ENCODE data around the gene SERPINA6. TPM values are rescaled to one million over a fixed set of nuclear protein-coding genes. Genes with fewer than 3 reads are reported as not detected.
"Not testable (repeated sequence)": the region's sequence is repeated elsewhere in the genome, so short reads cannot be mapped to it uniquely, and the experiment has no call there.

SERPINA6 gene
- total and polyA plus RNA-seq, 2 donors (not counting 1 experiment from before 2014, with no cell fraction given): not detected

GRCh38 chr14:94349276-94349675, 26.1 kb upstream of the SERPINA6 start:
- H3K27me3 ChIP-seq (ENCODE audit: control insufficient read depth, insufficient read depth, low read length): no peaks in the 10 kb centered on the region
- H4K20me1 ChIP-seq (ENCODE audit: control insufficient read depth, extremely low read depth, insufficient read depth, low read length): no peaks in the 10 kb centered on the region
- H2AFZ ChIP-seq (ENCODE audit: low read length): no peak overlapping the region
- no peaks in the 10 kb centered on the region for H3K79me2 ChIP-seq (ENCODE audit: control insufficient read depth, insufficient read depth, low read length)
- H3K4me1 ChIP-seq (ENCODE audit: control insufficient read depth, extremely low read depth, insufficient read depth, low read length): peaks cover 4% of the 10 kb centered on the region
- no peak overlapping the region for H3K9ac ChIP-seq (ENCODE audit: insufficient read depth, low read length)
- H3K4me3 ChIP-seq (replicated peaks in 1 of 4; ENCODE audit: control extremely low read depth in 1 of 4, insufficient read depth in 1 of 4, low read depth in 3 of 4, low read length in 4 of 4): no peak overlapping the region
- H3K4me2 ChIP-seq (ENCODE audit: extremely low read depth, insufficient read depth, low read length): no peak overlapping the region
- no peak for DNase-seq (ENCODE audit: low read depth in 2 of 2)
- TF ChIP-seq EZH2 (IDR thresholded peaks at IDR 0.05; ENCODE audit: low read length, missing control alignments): no peak
- no peak for TF ChIP-seq CTCF (conservative IDR thresholded peaks at IDR 0.05 in 1 of 2, IDR thresholded peaks at IDR 0.05 in 1 of 2; ENCODE audit: low read depth in 1 of 2, low read length in 2 of 2)
- H3K27ac ChIP-seq (ENCODE audit: insufficient read depth, low read length): no peak overlapping the region
- no peaks in the 10 kb centered on the region for H3K36me3 ChIP-seq (ENCODE audit: control insufficient read depth, insufficient read depth, low read length)
- H3K9me3 ChIP-seq (ENCODE audit: control insufficient read depth, insufficient read depth, low read depth, low read length): no peaks in the 10 kb centered on the region

GRCh38 chr14:94348836-94349235, 25.7 kb upstream of the SERPINA6 start:
- no peaks in the 10 kb centered on the region for H3K36me3 ChIP-seq (ENCODE audit: control insufficient read depth, insufficient read depth, low read length)
- H3K27ac ChIP-seq (ENCODE audit: insufficient read depth, low read length): no peak overlapping the region
- peaks cover 4% of the 10 kb centered on the region for H3K4me1 ChIP-seq (ENCODE audit: control insufficient read depth, extremely low read depth, insufficient read depth, low read length)
- H3K9ac ChIP-seq (ENCODE audit: insufficient read depth, low read length): no peak overlapping the region
- H3K9me3 ChIP-seq (ENCODE audit: control insufficient read depth, insufficient read depth, low read depth, low read length): no peaks in the 10 kb centered on the region
- no peak overlapping the region for H2AFZ ChIP-seq (ENCODE audit: low read length)
- DNase-seq (ENCODE audit: low read depth in 2 of 2): no peak
- H4K20me1 ChIP-seq (ENCODE audit: control insufficient read depth, extremely low read depth, insufficient read depth, low read length): no peaks in the 10 kb centered on the region
- TF ChIP-seq CTCF (conservative IDR thresholded peaks at IDR 0.05 in 1 of 2, IDR thresholded peaks at IDR 0.05 in 1 of 2; ENCODE audit: low read depth in 1 of 2, low read length in 2 of 2) (no peak), EZH2 (IDR thresholded peaks at IDR 0.05; ENCODE audit: low read length, missing control alignments) (no peak)
- no peaks in the 10 kb centered on the region for H3K79me2 ChIP-seq (ENCODE audit: control insufficient read depth, insufficient read depth, low read length)
- H3K4me2 ChIP-seq (ENCODE audit: extremely low read depth, insufficient read depth, low read length): no peak overlapping the region
- no peaks in the 10 kb centered on the region for H3K27me3 ChIP-seq (ENCODE audit: control insufficient read depth, insufficient read depth, low read length)
- no peak overlapping the region for H3K4me3 ChIP-seq (replicated peaks in 1 of 4; ENCODE audit: control extremely low read depth in 1 of 4, insufficient read depth in 1 of 4, low read depth in 3 of 4, low read length in 4 of 4)

GRCh38 chr14:94346841-94347240, 23.7 kb upstream of the SERPINA6 start:
- Histone ChIP-seq H3K27me3 (ENCODE audit: control insufficient read depth, insufficient read depth, low read length) (no peaks in the 10 kb centered on the region), H3K4me1 (ENCODE audit: control insufficient read depth, extremely low read depth, insufficient read depth, low read length) (peaks cover 4% of the 10 kb centered on the region), H4K20me1 (ENCODE audit: control insufficient read depth, extremely low read depth, insufficient read depth, low read length) (no peaks in the 10 kb centered on the region), H3K79me2 (ENCODE audit: control insufficient read depth, insufficient read depth, low read length) (no peaks in the 10 kb centered on the region), H3K27ac (ENCODE audit: insufficient read depth, low read length) (no peak overlapping the region), H3K9ac (ENCODE audit: insufficient read depth, low read length) (no peak overlapping the region), H3K36me3 (ENCODE audit: control insufficient read depth, insufficient read depth, low read length) (no peaks in the 10 kb centered on the region), H3K4me3 (replicated peaks in 1 of 4; ENCODE audit: control extremely low read depth in 1 of 4, insufficient read depth in 1 of 4, low read depth in 3 of 4, low read length in 4 of 4) (no peak overlapping the region), H2AFZ (ENCODE audit: low read length) (no peak overlapping the region), H3K4me2 (ENCODE audit: extremely low read depth, insufficient read depth, low read length) (no peak overlapping the region), H3K9me3 (ENCODE audit: control insufficient read depth, insufficient read depth, low read depth, low read length) (no peaks in the 10 kb centered on the region)
- TF ChIP-seq CTCF (conservative IDR thresholded peaks at IDR 0.05 in 1 of 2, IDR thresholded peaks at IDR 0.05 in 1 of 2; ENCODE audit: low read depth in 1 of 2, low read length in 2 of 2) (no peak), EZH2 (IDR thresholded peaks at IDR 0.05; ENCODE audit: low read length, missing control alignments) (no peak)
- DNase-seq (ENCODE audit: low read depth in 2 of 2): no peak

- H3K27me3 ChIP-seq (ENCODE audit: control insufficient read depth, insufficient read depth, low read length); H4K20me1 ChIP-seq (ENCODE audit: control insufficient read depth, extremely low read depth, insufficient read depth, low read length); H3K9me3 ChIP-seq (ENCODE audit: control insufficient read depth, insufficient read depth, low read depth, low read length); H3K4me3 ChIP-seq (replicated peaks in 1 of 4; ENCODE audit: control extremely low read depth in 1 of 4, insufficient read depth in 1 of 4, low read depth in 3 of 4, low read length in 4 of 4); H3K79me2 ChIP-seq (ENCODE audit: control insufficient read depth, insufficient read depth, low read length); H2AFZ ChIP-seq (ENCODE audit: low read length); H3K9ac ChIP-seq (ENCODE audit: insufficient read depth, low read length); H3K36me3 ChIP-seq (ENCODE audit: control insufficient read depth, insufficient read depth, low read length); H3K4me2 ChIP-seq (ENCODE audit: extremely low read depth, insufficient read depth, low read length); H3K27ac ChIP-seq (ENCODE audit: insufficient read depth, low read length); H3K4me1 ChIP-seq (ENCODE audit: control insufficient read depth, extremely low read depth, insufficient read depth, low read length): not testable (repeated sequence)
- peak in 1 of 2 donors; percentile 25 for DNase-seq (ENCODE audit: low read depth in 2 of 2)
Measured at GRCh38 chr14:94346065-94346786, 23.1 kb upstream of the SERPINA6 start.
